HG03457 (cell line): ENCODE measurements around the gene ATXN7.

ENCODE experiments used
- ATAC-seq: cut with Tn5 transposase; IDR thresholded peaks from one replicate; pipeline ENCODE4 v1.9.1; 2021; ENCODE audit warnings: moderate number of reproducible peaks; ENCODE audit not compliant: unreplicated experiment

Gene ATXN7

DNA sequence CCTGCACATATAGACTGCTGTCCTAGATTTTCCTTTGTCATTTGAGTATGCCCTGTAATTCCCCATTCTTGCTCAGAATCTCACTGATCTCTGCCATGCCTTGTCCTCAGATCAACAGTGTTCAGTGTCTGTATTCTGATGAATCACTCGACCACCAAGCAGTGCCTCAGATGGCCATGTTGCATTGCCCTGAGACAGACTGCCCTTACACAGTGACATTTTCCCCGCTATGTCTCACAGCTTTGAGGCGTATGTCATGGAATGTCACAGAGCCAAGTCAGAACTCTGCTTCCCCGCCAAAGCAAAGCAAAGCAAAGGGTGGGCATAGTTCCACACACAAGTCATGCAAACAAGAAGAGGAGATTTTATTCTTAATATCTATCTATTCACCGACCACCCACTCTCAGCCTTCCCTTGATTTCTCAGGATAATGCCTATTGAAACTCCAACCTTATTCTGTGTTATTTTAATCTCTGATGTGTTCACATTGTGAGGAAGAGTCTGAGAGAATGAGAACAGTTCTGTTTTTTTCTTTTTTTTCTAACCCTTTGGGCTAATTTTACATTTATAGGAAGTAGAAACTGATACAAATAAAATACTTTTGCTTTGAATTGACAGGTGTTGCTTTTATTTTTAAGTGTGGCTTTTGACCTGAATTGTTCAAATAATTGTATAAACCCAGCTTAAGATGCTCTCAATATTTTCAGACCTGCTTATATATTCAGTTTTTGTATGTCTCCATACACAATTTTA, 176.5 kb downstream of the ATXN7 start:
- no peak for ATAC-seq

DNA sequence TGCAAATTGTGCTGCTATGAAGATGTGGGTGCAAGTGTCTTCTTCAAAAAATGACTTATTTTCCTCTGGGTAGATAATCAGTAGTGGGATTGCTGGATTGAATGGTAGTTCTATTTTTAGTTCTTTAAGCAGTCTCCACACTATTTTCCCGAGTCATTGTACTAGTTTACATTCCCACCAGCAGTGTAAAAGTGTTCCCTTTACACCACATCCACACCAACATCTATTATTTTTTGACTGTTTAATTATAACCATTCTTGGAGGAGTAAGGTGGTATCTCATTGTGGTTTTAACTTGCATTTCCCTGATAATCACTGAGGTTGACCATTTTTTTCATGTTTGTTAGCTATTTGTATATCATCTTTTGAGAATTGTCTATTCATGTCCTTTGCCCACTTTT, 179.3 kb downstream of the ATXN7 start:
- no peak for ATAC-seq

GRCh38 chr3:64046592-64046991, 182.9 kb downstream of the ATXN7 start:
- ATAC-seq = no peak

DNA sequence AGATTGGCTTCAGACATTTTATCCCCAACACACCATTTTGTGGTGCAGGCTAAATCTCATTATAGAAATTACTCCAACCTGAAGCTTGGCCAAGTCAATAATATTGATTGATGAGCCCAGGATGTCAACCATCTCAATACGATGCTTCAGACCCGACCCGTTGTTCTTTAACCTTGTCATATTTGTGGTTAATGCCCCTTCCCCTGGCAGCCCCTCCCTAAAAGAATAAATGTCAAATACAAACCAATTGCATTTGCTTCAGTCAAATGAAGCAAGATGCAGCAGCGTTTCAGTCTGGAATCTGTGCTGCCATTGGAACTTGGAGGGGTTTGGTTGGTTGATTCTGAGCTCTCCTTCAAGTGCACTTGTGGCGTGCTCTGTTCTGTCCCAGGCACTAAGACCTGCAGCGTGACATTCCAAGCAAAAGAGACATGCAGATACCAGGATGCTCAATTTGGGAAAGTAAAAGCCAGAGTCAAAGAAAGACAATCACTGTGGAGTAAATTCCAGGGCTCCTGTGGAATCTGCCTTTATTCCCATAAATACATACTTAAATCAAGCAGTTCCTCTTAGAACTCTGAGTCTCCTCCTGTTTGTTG, 183.4 kb downstream of the ATXN7 start:
- no peak for ATAC-seq

DNA sequence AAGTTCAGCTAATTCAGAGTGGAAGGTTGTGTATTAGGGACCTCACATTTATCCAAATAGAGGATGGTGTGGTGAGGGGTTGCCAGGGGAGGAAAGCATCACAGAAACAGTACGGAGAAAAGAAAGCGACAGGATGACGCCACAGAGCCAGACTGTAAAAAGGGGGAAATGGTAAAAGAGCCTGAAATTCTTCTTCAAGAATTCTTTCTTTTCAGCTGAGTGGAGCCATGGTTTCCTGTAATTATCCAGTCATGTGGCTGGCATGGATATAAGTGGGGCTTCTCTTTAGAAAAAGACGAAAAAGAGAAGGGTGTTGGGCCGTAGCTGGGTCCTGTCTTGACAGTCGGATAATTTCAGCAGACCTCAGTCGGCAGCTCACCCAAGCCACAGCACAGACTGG, 184.1 kb downstream of the ATXN7 start:
- no peak for ATAC-seq

GRCh38 chr3:64048631-64049061, 185.0 kb downstream of the ATXN7 start:
- ATAC-seq = no peak

DNA sequence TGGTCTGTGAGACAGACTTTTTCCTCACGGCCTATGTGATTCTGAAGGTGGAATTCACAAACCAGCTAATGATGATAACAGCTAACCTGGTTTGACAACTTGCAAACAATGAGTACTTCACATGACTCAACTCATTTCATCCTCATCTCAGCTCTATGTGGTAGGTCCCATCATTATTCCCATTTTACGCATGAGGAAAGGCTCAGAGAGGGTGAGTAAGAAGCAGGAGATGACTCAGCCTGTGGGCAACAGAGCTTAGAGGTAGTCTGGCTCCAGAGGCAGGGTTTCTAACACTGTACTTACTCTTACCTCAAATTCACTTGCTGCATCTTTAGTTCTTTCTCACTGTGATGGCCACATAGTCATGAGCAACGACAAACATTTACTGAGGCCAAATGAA, 185.5 kb downstream of the ATXN7 start:
- no peak for ATAC-seq

GRCh38 chr3:64049832-64050231, 186.2 kb downstream of the ATXN7 start:
- ATAC-seq = no peak
